HCT116 (cell line): ENCODE results near the gene C4orf54.

ENCODE experiments used
- CEBPB ChIP-seq: IDR thresholded peaks from 2 replicates; pipeline ENCODE4 v1.6.1; 2012; ENCODE audit warnings: low read depth
- EZH2 ChIP-seq: fragments of 200-600 bp; sonication (generic); IDR thresholded peaks from 2 replicates; pipeline ENCODE4 v1.6.1; 2017; ENCODE audit warnings: antibody characterized with exemption, mixed run types
- EZH2phosphoT487 ChIP-seq: fragments of 200-600 bp; IDR thresholded peaks from 2 replicates; pipeline ENCODE4 v1.6.1; 2018; ENCODE audit warnings: antibody characterized with exemption, borderline replicate concordance
- JUND ChIP-seq: IDR thresholded peaks from 2 replicates; pipeline ENCODE4 v1.6.1; 2012
- POLR2A ChIP-seq: IDR thresholded peaks from 2 replicates; pipeline ENCODE4 v1.7.0; 2011; ENCODE audit warnings: borderline replicate concordance; ENCODE audit not compliant: insufficient read depth, insufficient read length; ENCODE audit errors: extremely low read depth
- SIN3A ChIP-seq: IDR thresholded peaks from 2 replicates; pipeline ENCODE4 v1.6.1; 2012; ENCODE audit warnings: low read depth
- SP1 ChIP-seq: IDR thresholded peaks from 2 replicates; pipeline ENCODE4 v1.6.1; 2012; ENCODE audit warnings: low read depth
- TF ChIP-seq, protein P1 (sequence below): IDR thresholded peaks from 2 replicates; pipeline ENCODE4 v1.6.1; 2011; ENCODE audit warnings: mild to moderate bottlenecking, low read length, moderate library complexity; ENCODE audit not compliant: insufficient replicate concordance; ENCODE audit errors: extremely low read depth
- TF ChIP-seq, protein P2 (sequence below): IDR thresholded peaks from 2 replicates; pipeline ENCODE4 v1.6.1; 2012
- TF ChIP-seq, protein P3 (sequence below), 3 experiments: fragments of 200-600 bp in 1 of 3; sonication (generic) in 1 of 3; IDR thresholded peaks in 2 of 3; conservative IDR thresholded peaks in 1 of 3; 2 replicates each; pipeline ENCODE4 v1.5.1; 2012 to 2017; ENCODE audit warnings: low read depth in 2 of 3, low read length in 2 of 3, antibody characterized with exemption in 1 of 3, borderline replicate concordance in 1 of 3, control low read depth in 1 of 3, mild to moderate bottlenecking in 1 of 3, mixed read lengths in 1 of 3, mixed run types in 1 of 3, moderate library complexity in 1 of 3; ENCODE audit not compliant: insufficient read depth in 1 of 3
- TF ChIP-seq, protein P4 (sequence below): IDR thresholded peaks from 2 replicates; pipeline ENCODE4 v1.6.1; 2012

GRCh38 chr4:99637174-99637573, 20.5 kb downstream of the C4orf54 start:
- TF ChIP-seq, protein P1, sequence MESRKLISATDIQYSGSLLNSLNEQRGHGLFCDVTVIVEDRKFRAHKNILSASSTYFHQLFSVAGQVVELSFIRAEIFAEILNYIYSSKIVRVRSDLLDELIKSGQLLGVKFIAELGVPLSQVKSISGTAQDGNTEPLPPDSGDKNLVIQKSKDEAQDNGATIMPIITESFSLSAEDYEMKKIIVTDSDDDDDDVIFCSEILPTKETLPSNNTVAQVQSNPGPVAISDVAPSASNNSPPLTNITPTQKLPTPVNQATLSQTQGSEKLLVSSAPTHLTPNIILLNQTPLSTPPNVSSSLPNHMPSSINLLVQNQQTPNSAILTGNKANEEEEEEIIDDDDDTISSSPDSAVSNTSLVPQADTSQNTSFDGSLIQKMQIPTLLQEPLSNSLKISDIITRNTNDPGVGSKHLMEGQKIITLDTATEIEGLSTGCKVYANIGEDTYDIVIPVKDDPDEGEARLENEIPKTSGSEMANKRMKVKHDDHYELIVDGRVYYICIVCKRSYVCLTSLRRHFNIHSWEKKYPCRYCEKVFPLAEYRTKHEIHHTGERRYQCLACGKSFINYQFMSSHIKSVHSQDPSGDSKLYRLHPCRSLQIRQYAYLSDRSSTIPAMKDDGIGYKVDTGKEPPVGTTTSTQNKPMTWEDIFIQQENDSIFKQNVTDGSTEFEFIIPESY, result no peak
- TF ChIP-seq EZH2, result no peak
- TF ChIP-seq, protein P2, sequence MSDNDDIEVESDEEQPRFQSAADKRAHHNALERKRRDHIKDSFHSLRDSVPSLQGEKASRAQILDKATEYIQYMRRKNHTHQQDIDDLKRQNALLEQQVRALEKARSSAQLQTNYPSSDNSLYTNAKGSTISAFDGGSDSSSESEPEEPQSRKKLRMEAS, result no peak
- TF ChIP-seq, protein P3, sequence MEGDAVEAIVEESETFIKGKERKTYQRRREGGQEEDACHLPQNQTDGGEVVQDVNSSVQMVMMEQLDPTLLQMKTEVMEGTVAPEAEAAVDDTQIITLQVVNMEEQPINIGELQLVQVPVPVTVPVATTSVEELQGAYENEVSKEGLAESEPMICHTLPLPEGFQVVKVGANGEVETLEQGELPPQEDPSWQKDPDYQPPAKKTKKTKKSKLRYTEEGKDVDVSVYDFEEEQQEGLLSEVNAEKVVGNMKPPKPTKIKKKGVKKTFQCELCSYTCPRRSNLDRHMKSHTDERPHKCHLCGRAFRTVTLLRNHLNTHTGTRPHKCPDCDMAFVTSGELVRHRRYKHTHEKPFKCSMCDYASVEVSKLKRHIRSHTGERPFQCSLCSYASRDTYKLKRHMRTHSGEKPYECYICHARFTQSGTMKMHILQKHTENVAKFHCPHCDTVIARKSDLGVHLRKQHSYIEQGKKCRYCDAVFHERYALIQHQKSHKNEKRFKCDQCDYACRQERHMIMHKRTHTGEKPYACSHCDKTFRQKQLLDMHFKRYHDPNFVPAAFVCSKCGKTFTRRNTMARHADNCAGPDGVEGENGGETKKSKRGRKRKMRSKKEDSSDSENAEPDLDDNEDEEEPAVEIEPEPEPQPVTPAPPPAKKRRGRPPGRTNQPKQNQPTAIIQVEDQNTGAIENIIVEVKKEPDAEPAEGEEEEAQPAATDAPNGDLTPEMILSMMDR (IDR thresholded peaks at IDR 0.05 in 2 of 3, conservative IDR thresholded peaks at IDR 0.05 in 1 of 3; ENCODE audit: borderline replicate concordance in 1 of 3, insufficient read depth in 1 of 3, low read depth in 2 of 3, low read length in 2 of 3), result no peak
- TF ChIP-seq JUND, result no peak
- TF ChIP-seq EZH2phosphoT487, result no peak
- TF ChIP-seq POLR2A, result no peak
- TF ChIP-seq, protein P4, sequence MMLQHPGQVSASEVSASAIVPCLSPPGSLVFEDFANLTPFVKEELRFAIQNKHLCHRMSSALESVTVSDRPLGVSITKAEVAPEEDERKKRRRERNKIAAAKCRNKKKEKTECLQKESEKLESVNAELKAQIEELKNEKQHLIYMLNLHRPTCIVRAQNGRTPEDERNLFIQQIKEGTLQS, result no peak
- no peak for TF ChIP-seq CEBPB
- no peak for TF ChIP-seq SIN3A
- no peak for TF ChIP-seq SP1
